ENCODE data around the gene LGALS12. TPM values are rescaled to one million over a fixed set of nuclear protein-coding genes. Genes with fewer than 3 reads are reported as not detected.
A peak's percentile ranks its signal among the peaks of the same experiment; 100 is the strongest.

LGALS12 gene
- total RNA-seq, 2 donors from 2014 or later = 0.78 to 11.2 TPM

- ATAC-seq = peak; percentile 55
- Histone ChIP-seq H3K4me3 (peak overlapping the region in 1 of 2 donors; percentile 39), H3K4me1 (peaks cover 49% of the 10 kb centered on the region), H3K27me3 (no peaks in the 10 kb centered on the region), H3K9me3 (no peaks in the 10 kb centered on the region), H3K27ac (peak overlapping the region; percentile 53 to 89 (median 75)), H3K36me3 (replicated peaks in 1 of 2; ENCODE audit: insufficient read depth in 1 of 2, low read depth in 2 of 2) (no peaks in the 10 kb centered on the region)
- TF ChIP-seq CTCF (IDR thresholded peaks at IDR 0.05) (peak in 3 of 7 experiments; percentile 8 to 35 (median 26)), POLR2A (IDR thresholded peaks at IDR 0.05) (peak in 2 of 3 donors; percentile 32 to 39)
- DNase-seq = peak; percentile 47 to 74 (median 60)
- 0 to 14% methylated on average over 3 of the region's 3 CpGs for WGBS, 2 donors
- intact Hi-C loops (cut with DNase I) = no loop called here
These were observed 16.0 kb upstream of the LGALS12 start for GRCh38 chr11:63489879-63490278.

DNA sequence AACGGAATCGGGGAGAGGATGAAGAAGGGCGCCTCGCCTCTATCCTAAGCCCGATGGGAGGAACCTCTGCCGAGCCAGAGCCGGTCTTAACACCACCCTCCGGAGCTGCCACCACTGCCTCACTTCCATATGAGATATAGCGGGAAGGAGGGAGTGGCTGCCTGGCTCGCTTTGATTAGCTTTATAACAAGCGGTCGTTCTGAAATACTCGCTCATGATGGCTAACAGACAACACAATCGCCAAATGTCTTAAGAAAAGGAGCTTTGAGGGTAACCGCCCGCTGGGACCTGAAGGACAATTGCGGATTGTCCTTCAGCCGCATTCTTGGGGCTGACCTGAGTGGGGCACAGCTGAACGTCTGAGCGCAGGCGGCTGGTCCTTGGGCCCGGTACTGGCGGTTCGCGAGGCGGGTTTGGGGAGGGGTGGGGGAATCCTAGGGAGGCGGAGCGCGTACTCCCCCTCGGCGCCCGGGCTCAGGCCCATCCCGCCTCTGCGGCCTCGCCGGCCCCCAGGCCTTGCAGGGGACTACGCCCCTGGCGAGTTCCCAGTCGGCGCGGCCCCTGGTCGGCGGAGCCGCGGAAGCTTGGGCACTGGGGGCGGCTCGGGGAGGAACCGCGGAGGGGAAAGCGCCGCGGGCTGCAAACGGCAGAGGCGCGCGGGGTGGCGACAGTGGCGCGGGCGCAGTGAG, 15.2 kb upstream of the LGALS12 start, which contains the start of gene PLAAT5:
PLAAT5 (minus strand) TSS at position 617 of the 689 bp plus-strand sequence; CDS start at position 484, 133 bp downstream.
- WGBS, 2 donors = 6 to 17% methylated on average over 36 to 60 of the region's 60 CpGs
- H3K27me3 ChIP-seq = no peaks in the 10 kb centered on the region
- H3K9me3 ChIP-seq = no peaks in the 10 kb centered on the region
- intact Hi-C loops (cut with DNase I) = no loop called here
- H3K27ac ChIP-seq = peak within 1 kb of the TSS; percentile 53 to 89 (median 75)
- DNase-seq = peak; percentile 26 to 57 (median 32)
- peak within 1 kb of the TSS; percentile 39 to 53 for H3K4me3 ChIP-seq
- TF ChIP-seq CTCF (IDR thresholded peaks at IDR 0.05) (no peak), POLR2A (IDR thresholded peaks at IDR 0.05) (peak in 1 of 3 donors; percentile 16)
- peak; percentile 37 for ATAC-seq
- H3K4me1 ChIP-seq = peaks cover 53% of the 10 kb centered on the region
- H3K36me3 ChIP-seq (replicated peaks in 1 of 2; ENCODE audit: insufficient read depth in 1 of 2, low read depth in 2 of 2) = no peaks in the 10 kb centered on the region

- Histone ChIP-seq H3K9me3 (no peaks in the 10 kb centered on the region), H3K36me3 (replicated peaks in 1 of 2; ENCODE audit: insufficient read depth in 1 of 2, low read depth in 2 of 2) (no peaks in the 10 kb centered on the region), H3K4me1 (peaks cover 53% of the 10 kb centered on the region), H3K27ac (peak overlapping the region; percentile 53 to 89 (median 75)), H3K4me3 (peak overlapping the region; percentile 39 to 53), H3K27me3 (no peaks in the 10 kb centered on the region)
- TF ChIP-seq POLR2A (IDR thresholded peaks at IDR 0.05) (no peak), CTCF (IDR thresholded peaks at IDR 0.05) (no peak)
- intact Hi-C loops (cut with DNase I) = no loop called here
- ATAC-seq (no peak), DNase-seq (no peak)
- WGBS, 2 donors = 0 to 3% methylated on average over 13 of the region's 13 CpGs
These were observed 14.7 kb upstream of the LGALS12 start for GRCh38 chr11:63491240-63491587.

GRCh38 chr11:63491636-63492372, 14.1 kb upstream of the LGALS12 start:
- Histone ChIP-seq H3K27ac (peak overlapping the region in 3 of 4 donors; percentile 62 to 89 (median 88)), H3K9me3 (no peaks in the 10 kb centered on the region), H3K4me1 (peaks cover 53% of the 10 kb centered on the region), H3K4me3 (peak overlapping the region; percentile 39 to 53), H3K36me3 (replicated peaks in 1 of 2; ENCODE audit: insufficient read depth in 1 of 2, low read depth in 2 of 2) (no peaks in the 10 kb centered on the region), H3K27me3 (no peaks in the 10 kb centered on the region)
- peak; percentile 77 for ATAC-seq
- peak in 2 of 3 donors; percentile 72 to 79 for TF ChIP-seq POLR2A (IDR thresholded peaks at IDR 0.05)
- no peak for TF ChIP-seq CTCF (IDR thresholded peaks at IDR 0.05)
- WGBS, 2 donors = 18% methylated on average over 11 of the region's 11 CpGs
- peak; percentile 43 to 86 (median 58) for DNase-seq
- intact Hi-C loops (cut with DNase I) = no loop called here
